Endothelial cell of hepatic sinusoid (primary cell): ENCODE data around the gene SLC35D2.
"Not testable (repeated sequence)": the region's sequence is repeated elsewhere in the genome, so short reads cannot be mapped to it uniquely, and the experiment has no call there.

Source experiments
- in situ Hi-C: cut with HindIII; loops from 2 replicates; pipeline ENCODE4 v1.10.0; 2017; ENCODE audit warnings: low sequenced_read_pairs

SLC35D2 gene

DNA sequence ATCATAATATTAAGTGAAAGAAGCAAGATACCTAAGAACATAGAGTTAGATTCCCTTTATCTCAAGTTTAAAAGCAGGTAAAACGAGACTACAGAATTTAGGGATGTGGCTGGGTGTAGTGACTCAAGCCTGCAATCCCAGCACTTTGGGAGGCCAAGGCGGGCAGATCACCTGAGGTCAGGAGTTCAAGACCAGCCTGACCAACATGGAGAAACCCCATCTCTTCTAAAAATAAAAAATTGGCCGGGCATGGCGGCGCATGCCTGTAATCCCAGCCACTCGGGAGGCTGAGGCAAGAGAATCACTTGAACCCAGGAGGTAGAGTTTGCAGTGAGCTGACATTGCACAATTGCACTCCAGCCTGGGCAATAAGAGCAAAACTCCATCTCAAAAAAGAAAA, 21.4 kb downstream of the SLC35D2 start:
- in situ Hi-C loops: not testable (repeated sequence)

GRCh38 chr9:96361668-96362067, 21.8 kb downstream of the SLC35D2 start:
- in situ Hi-C loops: no loop called here

- in situ Hi-C loops: no loop called here
Measured at GRCh38 chr9:96360976-96361375, 22.5 kb downstream of the SLC35D2 start.

GRCh38 chr9:96360523-96360922, 23.0 kb downstream of the SLC35D2 start:
- in situ Hi-C loops: not testable (repeated sequence)

- in situ Hi-C loops: no loop called here
Measured at GRCh38 chr9:96350866-96351265, 32.6 kb downstream of the SLC35D2 start.

- in situ Hi-C loops: no loop called here
Measured at GRCh38 chr9:96348261-96348660, 35.2 kb downstream of the SLC35D2 start.

- in situ Hi-C loops: no loop called here
Measured at GRCh38 chr9:96345551-96345950, 38.0 kb downstream of the SLC35D2 start.

DNA sequence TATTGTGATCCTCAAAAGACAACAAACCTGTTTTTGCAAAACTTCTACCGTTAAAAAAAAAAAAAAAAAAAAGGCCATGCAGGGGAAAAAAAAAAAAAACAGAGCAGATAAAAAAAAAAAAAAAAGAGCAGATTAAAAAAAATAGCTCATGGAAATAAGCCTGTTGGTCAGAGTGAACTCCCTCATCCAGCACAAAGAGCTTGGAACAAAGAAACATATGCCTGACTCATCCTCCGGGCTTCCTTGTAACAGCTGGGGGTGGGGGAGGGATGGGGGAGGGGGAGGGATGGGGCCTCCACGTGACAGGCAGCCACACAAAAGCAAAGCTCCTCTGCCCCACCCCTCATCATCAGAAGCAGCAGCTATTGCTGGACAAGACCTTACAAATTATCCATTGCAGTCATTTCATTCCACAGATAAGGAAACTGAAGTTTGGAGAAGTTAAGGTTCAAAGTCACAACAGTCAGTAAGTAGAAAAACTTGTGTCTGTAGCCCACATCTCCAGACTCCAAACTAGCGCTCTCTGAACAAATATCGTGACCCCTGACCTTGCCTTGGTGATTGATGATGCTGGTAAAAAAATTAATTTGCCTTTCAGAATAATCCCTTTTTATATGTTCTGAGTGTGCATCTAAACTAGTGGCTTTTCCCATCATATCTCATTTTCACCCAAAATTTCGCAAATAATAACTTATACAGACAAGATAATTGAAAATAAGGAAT, 38.9 kb downstream of the SLC35D2 start:
- in situ Hi-C loops: no loop called here

- in situ Hi-C loops: no loop called here
Measured at GRCh38 chr9:96343515-96344360, 39.8 kb downstream of the SLC35D2 start.

DNA sequence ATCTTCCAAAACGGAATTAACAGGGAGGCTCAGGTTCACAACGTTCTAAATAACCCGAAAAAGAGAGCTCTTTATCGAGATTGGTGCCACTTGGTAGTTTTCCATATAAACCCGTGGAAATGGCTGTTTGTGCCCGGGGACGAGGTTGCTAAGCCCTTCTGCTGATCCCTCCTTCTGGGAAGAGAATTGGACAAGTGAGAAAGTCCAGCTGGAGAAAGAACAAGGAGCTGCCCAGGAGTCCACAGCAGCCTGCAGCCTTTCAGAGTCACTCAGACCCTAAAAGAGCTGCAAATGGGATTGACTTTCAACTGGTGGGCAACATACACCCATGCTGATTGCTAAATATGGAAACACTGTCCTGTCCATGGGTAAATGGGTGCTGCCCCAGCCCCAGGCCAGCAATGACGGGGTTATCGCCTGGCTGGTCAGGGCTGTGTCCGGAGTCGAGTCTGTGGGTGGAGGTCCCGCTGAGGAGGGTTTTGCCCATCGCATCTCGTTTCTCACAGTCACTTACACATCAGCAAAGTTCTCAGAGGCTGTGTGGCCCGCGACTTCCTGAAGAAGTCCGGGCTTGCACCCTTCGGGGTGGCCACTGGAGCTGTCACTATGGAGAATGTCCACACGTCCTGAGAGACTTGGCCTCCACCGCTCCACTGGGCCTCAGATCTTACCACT, 40.8 kb downstream of the SLC35D2 start:
- in situ Hi-C loops: no loop called here

DNA sequence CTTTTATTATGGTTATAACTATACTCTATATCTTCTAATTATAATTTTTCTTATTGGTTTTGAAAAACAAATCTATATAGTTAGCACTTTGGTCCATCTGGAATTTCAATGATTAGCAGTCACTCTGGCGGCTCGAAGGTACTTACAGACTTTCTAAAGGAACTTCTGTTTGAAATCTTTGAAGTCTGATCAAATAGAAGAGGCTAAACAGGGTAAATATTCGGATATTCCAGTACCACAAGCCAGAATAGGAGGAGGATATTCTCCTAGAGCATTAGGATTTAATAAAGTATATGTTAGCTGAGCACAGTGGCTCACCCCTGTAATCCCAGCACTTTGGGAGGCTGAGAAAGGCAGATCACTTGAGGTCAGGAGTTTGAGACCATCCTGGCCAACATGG, 42.8 kb downstream of the SLC35D2 start:
- in situ Hi-C loops: no loop called here

DNA sequence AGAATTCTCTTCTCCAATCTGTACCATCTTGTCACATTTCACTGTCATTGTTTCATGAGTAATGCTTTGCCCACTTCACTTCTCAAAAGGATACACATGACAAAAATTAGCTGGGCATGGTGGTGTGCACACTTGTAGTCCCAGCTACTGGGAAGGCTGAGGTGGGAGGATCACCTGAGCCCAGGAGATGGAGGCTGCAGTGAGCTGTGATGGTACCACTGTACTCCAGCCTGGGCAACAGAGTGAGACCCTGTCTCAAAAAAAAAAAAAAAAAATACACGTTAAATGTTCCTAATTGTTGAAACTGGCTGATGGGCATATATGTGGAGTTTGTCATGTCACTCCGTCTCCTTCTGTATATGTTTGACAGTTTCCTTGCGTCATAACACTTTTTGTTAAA, 45.2 kb downstream of the SLC35D2 start:
- in situ Hi-C loops: no loop called here

DNA sequence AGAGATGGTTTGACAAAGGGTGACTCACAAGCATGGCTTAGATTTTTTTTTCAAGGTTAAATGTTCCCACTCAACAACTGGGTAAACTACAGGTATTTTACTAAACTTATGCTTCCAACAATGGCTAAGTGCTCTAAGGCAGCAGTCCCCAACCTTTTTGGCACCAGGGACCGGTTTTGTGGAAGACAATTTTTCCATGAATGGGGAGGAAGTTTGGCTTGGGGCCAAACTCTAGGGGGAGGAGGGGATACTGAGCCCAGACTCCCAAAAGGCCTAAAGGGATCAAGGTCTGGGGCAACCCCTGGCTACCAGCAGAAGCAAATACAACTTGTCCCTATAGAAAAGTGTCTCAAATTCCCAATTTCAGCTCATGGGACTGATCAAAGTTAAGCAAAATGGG, 49.6 kb downstream of the SLC35D2 start:
- in situ Hi-C loops: loop anchor here (5.0 kb wide), 1 partner anchor 93 kb away; no protein-coding TSS in a partner anchor

DNA sequence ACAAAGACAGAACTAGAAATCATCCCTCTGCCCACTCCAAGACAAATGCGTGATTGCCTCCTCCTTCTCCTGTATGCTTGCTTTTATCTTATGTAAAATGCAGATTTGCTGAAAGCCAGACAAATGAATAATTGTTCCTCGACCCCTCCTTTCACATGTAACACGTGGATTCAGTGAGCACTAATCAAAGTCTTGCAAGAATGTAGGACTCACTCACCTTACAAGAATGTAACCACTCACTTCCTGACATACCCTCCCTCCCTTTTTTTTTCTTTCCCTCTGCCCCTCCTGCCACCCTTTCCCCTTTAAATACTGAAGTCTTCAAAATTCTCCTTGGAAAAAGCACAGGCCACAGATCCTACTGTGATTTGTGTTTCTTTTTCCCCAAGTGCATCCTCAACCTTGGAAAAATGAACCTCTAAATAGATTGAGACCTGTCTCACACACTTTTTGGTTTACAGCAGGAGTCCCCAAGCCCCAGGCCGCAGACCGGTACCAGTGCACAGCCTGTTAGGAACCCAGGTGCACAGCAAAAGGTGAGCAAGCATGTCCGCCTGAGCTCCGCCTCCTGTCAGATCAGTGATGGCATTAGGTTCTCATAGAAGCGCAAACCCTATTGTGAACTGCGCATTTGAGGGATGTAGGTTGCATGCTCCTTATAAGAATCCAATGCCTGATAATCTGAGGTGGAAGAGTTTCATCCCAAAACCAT, 52.1 kb downstream of the SLC35D2 start:
- in situ Hi-C loops: loop anchor here (5.0 kb wide), 1 partner anchor 96 kb away; no protein-coding TSS in a partner anchor

DNA sequence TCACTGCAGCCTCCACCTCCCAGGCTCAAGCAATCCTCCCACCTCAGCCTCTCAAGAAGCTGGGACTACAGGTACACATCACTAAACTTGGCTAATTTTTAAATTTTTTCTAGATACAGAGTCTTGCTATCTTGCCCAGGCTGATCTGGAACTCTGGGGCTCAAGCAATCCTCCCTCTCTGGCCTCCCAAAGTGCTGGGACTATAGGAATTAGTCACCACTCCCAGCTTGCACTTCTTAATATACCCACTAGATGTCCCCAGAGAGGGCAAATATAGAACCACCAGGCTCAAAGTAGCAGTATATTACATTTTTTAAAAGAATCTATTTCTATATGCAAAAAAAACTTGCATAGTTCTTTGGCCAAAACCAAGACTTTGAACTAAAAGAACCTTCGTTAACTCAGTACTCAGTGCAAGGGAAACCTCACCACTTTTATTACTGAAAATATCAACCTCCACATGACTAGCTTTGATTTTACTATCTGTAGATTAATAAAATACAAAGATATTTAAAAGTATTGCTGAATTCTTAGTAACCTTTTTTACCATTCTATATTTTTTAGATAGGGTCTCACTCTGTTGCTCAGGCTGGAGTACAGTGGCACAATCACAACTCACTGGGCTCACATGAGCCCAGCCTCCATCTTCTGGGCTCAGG, 55.7 kb downstream of the SLC35D2 start:
- in situ Hi-C loops: no loop called here

GRCh38 chr9:96323169-96323568, 60.3 kb downstream of the SLC35D2 start:
- in situ Hi-C loops: no loop called here

DNA sequence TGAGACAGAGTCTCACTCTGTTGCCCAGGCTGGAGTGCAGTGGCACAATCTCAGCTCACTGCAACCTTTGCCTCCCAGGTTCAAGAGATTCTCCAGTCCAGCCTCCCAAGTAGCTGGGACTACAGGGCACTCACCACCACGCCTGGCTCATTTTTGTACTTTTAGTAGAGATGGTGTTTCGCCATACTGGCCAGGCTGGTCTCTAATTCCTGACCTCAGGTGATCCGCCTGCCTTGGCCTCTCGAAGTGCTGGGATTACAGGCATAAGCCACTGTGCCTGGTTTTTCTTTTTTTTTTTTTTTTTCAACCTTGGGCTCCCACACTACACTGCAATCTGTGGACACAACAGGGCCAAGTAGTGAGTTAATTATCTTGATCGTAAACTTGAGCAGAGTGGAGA, 60.8 kb downstream of the SLC35D2 start:
- in situ Hi-C loops: not testable (repeated sequence)

DNA sequence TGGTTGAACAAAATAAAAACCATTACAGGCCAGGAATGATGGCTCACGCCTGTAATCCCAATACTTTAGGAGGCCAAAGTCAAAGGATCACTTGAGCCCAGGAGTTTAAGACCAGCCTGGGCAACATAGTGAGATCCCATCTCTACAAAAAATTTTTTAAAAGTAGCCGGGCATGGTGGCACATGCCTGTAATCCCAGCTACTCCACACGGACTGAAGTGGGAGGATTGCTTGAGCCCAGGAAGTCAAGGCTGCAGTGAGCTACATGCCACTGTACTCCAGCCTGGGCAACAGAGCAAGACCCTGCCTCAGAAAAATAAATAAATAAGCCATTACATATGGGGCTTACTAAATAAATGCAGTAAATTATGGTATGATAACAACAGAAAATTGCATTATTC, 61.3 kb downstream of the SLC35D2 start:
- in situ Hi-C loops: not testable (repeated sequence)

DNA sequence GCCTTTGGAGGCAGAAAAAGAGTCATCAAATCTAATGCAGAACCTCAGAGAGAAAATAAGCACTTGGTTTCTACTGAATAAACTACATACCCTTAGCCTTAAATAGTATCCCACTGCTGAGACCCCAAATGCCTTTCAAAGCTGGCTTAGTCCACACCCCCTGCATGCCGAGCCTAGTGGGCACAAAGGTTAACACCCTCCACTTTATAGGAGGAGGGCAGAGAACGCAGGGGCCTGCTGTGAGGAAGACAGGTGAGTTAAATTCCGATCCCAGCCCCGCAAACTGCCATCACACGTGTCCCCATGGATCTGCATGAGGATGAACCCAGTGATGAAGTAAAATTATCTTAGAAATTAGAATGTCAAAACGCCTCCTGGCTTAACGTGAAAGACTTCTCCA, 62.0 kb downstream of the SLC35D2 start:
- in situ Hi-C loops: no loop called here

- in situ Hi-C loops: no loop called here
Measured at GRCh38 chr9:96320749-96321280, 62.7 kb downstream of the SLC35D2 start.
